ENCODE measurements around the gene CAPZA2.
"Not testable (repeated sequence)": the region's sequence is repeated elsewhere in the genome, so short reads cannot be mapped to it uniquely, and the experiment has no call there.

Gene CAPZA2

GRCh38 chr7:116862234-116862950 is at the start of gene CAPZA2:
CAPZA2 (plus strand) TSS chr7:116862587; CDS start chr7:116862612, 25 bp downstream.
- H3K4me1 ChIP-seq (ENCODE audit: insufficient read depth, low read length, severe bottlenecking), result peaks cover 26% of the 10 kb centered on the region
- no peaks in the 10 kb centered on the region for H3F3A ChIP-seq (ENCODE audit: insufficient read depth, low read length)
- peaks cover 4% of the 10 kb centered on the region; the same call in 1 of the 2 replicates for H3K36me3 ChIP-seq (ENCODE audit: insufficient read depth, low read length)
- no peaks in the 10 kb centered on the region for H3K9me2 ChIP-seq (ENCODE audit: low read depth, low read length)
- TF ChIP-seq CTCF (IDR thresholded peaks at IDR 0.05; ENCODE audit: low read length), result no peak
- TF ChIP-seq EZH2 (IDR thresholded peaks at IDR 0.05; ENCODE audit: borderline replicate concordance, low read length), result no peak
- peak within 1 kb of the TSS; percentile 16 for H3K27ac ChIP-seq (ENCODE audit: low read depth, low read length, poor library complexity, severe bottlenecking)
- H3K9me3 ChIP-seq (ENCODE audit: low read length), result no peaks in the 10 kb centered on the region
- peak within 1 kb of the TSS; percentile 92 for H3K4me2 ChIP-seq (ENCODE audit: low read length)
- H3K9ac ChIP-seq (ENCODE audit: low read length), result peak within 1 kb of the TSS; percentile 86
- H3K4me3 ChIP-seq (ENCODE audit: low read depth, low read length, poor library complexity, severe bottlenecking), result peak within 1 kb of the TSS; percentile 73
- H3K27me3 ChIP-seq (ENCODE audit: insufficient read depth, low read length), result no peaks in the 10 kb centered on the region
- H4K20me1 ChIP-seq (ENCODE audit: insufficient read depth, low read length), result no peaks in the 10 kb centered on the region
- H3K79me2 ChIP-seq (ENCODE audit: insufficient read depth, low read length), result peaks cover 47% of the 10 kb centered on the region
- peak within 1 kb of the TSS; percentile 66 for H2AFZ ChIP-seq (ENCODE audit: low read length)

- Histone ChIP-seq H3K9me3 (ENCODE audit: low read length) (no peaks in the 10 kb centered on the region), H3K4me2 (ENCODE audit: low read length) (no peak overlapping the region), H3K79me2 (ENCODE audit: insufficient read depth, low read length) (no peaks in the 10 kb centered on the region), H3K4me1 (ENCODE audit: insufficient read depth, low read length, severe bottlenecking) (no peaks in the 10 kb centered on the region), H2AFZ (ENCODE audit: low read length) (no peak overlapping the region), H4K20me1 (ENCODE audit: insufficient read depth, low read length) (no peaks in the 10 kb centered on the region), H3F3A (ENCODE audit: insufficient read depth, low read length) (no peaks in the 10 kb centered on the region), H3K4me3 (ENCODE audit: low read depth, low read length, poor library complexity, severe bottlenecking) (no peak overlapping the region), H3K27me3 (ENCODE audit: insufficient read depth, low read length) (no peaks in the 10 kb centered on the region), H3K9ac (ENCODE audit: low read length) (no peak overlapping the region), H3K9me2 (ENCODE audit: low read depth, low read length) (no peaks in the 10 kb centered on the region), H3K36me3 (ENCODE audit: insufficient read depth, low read length) (no peaks in the 10 kb centered on the region), H3K27ac (ENCODE audit: low read depth, low read length, poor library complexity, severe bottlenecking) (no peak overlapping the region)
- TF ChIP-seq CTCF (IDR thresholded peaks at IDR 0.05; ENCODE audit: low read length) (no peak), EZH2 (IDR thresholded peaks at IDR 0.05; ENCODE audit: borderline replicate concordance, low read length) (no peak)
Observed at GRCh38 chr7:116812860-116813259, 49.5 kb upstream of the CAPZA2 start.

- H2AFZ ChIP-seq (ENCODE audit: low read length); H3K9ac ChIP-seq (ENCODE audit: low read length); H3K9me2 ChIP-seq (ENCODE audit: low read depth, low read length); H3K4me2 ChIP-seq (ENCODE audit: low read length); H3F3A ChIP-seq (ENCODE audit: insufficient read depth, low read length); H3K27ac ChIP-seq (ENCODE audit: low read depth, low read length, poor library complexity, severe bottlenecking); H3K79me2 ChIP-seq (ENCODE audit: insufficient read depth, low read length); H3K9me3 ChIP-seq (ENCODE audit: low read length); H3K4me3 ChIP-seq (ENCODE audit: low read depth, low read length, poor library complexity, severe bottlenecking); H3K27me3 ChIP-seq (ENCODE audit: insufficient read depth, low read length); H4K20me1 ChIP-seq (ENCODE audit: insufficient read depth, low read length); H3K4me1 ChIP-seq (ENCODE audit: insufficient read depth, low read length, severe bottlenecking); H3K36me3 ChIP-seq (ENCODE audit: insufficient read depth, low read length): not testable (repeated sequence)
Observed at GRCh38 chr7:116813371-116813770, 49.0 kb upstream of the CAPZA2 start.

- no peak for TF ChIP-seq EZH2 (IDR thresholded peaks at IDR 0.05; ENCODE audit: borderline replicate concordance, low read length)
- no peak for TF ChIP-seq CTCF (IDR thresholded peaks at IDR 0.05; ENCODE audit: low read length)
- Histone ChIP-seq H3K4me2 (ENCODE audit: low read length) (no peak overlapping the region), H3K27ac (ENCODE audit: low read depth, low read length, poor library complexity, severe bottlenecking) (no peak overlapping the region), H3K36me3 (ENCODE audit: insufficient read depth, low read length) (no peaks in the 10 kb centered on the region), H3K79me2 (ENCODE audit: insufficient read depth, low read length) (no peaks in the 10 kb centered on the region), H3K9me2 (ENCODE audit: low read depth, low read length) (no peaks in the 10 kb centered on the region), H3K9ac (ENCODE audit: low read length) (no peak overlapping the region), H3K27me3 (ENCODE audit: insufficient read depth, low read length) (no peaks in the 10 kb centered on the region), H3K4me1 (ENCODE audit: insufficient read depth, low read length, severe bottlenecking) (no peaks in the 10 kb centered on the region), H2AFZ (ENCODE audit: low read length) (no peak overlapping the region), H3K4me3 (ENCODE audit: low read depth, low read length, poor library complexity, severe bottlenecking) (no peak overlapping the region), H3F3A (ENCODE audit: insufficient read depth, low read length) (no peaks in the 10 kb centered on the region), H4K20me1 (ENCODE audit: insufficient read depth, low read length) (no peaks in the 10 kb centered on the region), H3K9me3 (ENCODE audit: low read length) (no peaks in the 10 kb centered on the region)
Observed at GRCh38 chr7:116815041-116815440, 47.3 kb upstream of the CAPZA2 start.
